AG20443 (cell line): ENCODE results near the gene RHOXF1.
"Not testable (repeated sequence)": the region's sequence is repeated elsewhere in the genome, so short reads cannot be mapped to it uniquely, and the experiment has no call there.

ENCODE experiments used
- DNase-seq: peaks from one replicate; pipeline ENCODE4 v3.0.0; 2012; ENCODE audit warnings: low spot score, mixed read lengths

Gene RHOXF1

GRCh38 chrX:120085553-120086185 lies 30.0 kb downstream of the RHOXF1 start:
- DNase-seq, result not testable (repeated sequence)

- not testable (repeated sequence) for DNase-seq
Measured at GRCh38 chrX:120077590-120077989, 38.1 kb downstream of the RHOXF1 start, which contains the start of gene RHOXF2B. Gene RHOXF2B (minus strand): TSS chrX:120077690. CDS start chrX:120077552, 138 bp downstream.

GRCh38 chrX:120066169-120066568 lies 49.5 kb downstream of the RHOXF1 start:
- not testable (repeated sequence) for DNase-seq
